ENCODE data around the gene ENOX1. TPM values are rescaled to one million over a fixed set of nuclear protein-coding genes. Genes with fewer than 3 reads are reported as not detected.
A peak's percentile ranks its signal among the peaks of the same experiment; 100 is the strongest.

Gene ENOX1
- total and polyA plus RNA-seq, 7 donors, result 0.34 to 7.1 (median 1.1) TPM

DNA sequence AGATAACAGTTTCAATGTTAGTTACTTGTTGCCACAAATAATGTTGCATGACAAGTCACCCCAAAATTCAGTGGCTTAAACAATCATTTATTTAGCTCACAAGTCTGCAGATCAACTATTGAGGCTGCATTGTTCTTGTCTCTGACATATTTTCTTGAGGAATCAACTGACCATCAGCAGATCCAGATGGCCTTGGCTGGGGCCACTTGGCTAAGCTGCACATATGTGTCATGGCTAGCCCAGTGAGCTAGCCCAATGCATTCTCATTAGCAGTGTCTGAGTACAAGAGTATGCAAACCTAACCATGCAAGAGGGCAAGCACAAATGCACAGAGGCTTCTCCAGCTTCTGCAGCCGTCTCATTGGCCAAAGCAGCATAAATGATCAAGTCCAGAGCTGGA, 583.0 kb downstream of the ENOX1 start:
- H3K27ac ChIP-seq, result no peak overlapping the region
- TF ChIP-seq, protein P1, sequence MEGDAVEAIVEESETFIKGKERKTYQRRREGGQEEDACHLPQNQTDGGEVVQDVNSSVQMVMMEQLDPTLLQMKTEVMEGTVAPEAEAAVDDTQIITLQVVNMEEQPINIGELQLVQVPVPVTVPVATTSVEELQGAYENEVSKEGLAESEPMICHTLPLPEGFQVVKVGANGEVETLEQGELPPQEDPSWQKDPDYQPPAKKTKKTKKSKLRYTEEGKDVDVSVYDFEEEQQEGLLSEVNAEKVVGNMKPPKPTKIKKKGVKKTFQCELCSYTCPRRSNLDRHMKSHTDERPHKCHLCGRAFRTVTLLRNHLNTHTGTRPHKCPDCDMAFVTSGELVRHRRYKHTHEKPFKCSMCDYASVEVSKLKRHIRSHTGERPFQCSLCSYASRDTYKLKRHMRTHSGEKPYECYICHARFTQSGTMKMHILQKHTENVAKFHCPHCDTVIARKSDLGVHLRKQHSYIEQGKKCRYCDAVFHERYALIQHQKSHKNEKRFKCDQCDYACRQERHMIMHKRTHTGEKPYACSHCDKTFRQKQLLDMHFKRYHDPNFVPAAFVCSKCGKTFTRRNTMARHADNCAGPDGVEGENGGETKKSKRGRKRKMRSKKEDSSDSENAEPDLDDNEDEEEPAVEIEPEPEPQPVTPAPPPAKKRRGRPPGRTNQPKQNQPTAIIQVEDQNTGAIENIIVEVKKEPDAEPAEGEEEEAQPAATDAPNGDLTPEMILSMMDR (IDR thresholded peaks at IDR 0.05), result no peak
- no peaks in the 10 kb centered on the region for H3K36me3 ChIP-seq (ENCODE audit: insufficient read depth in 1 of 2, low read depth in 1 of 2)
- no peak overlapping the region for H3K4me3 ChIP-seq
- H3K27me3 ChIP-seq (ENCODE audit: insufficient read depth in 3 of 3, low read length in 2 of 3), result no peaks in the 10 kb centered on the region
- ATAC-seq, result no peak
- DNase-seq, result no peak
- 95 to 100% (median 97%) methylated on average over 1 of the region's 1 CpG for WGBS, 3 donors
- H3K9me3 ChIP-seq, result peaks cover 4% of the 10 kb centered on the region
- intact Hi-C loops (cut with DNase I), result no loop called here
- peaks cover 12% of the 10 kb centered on the region for H3K4me1 ChIP-seq

DNA sequence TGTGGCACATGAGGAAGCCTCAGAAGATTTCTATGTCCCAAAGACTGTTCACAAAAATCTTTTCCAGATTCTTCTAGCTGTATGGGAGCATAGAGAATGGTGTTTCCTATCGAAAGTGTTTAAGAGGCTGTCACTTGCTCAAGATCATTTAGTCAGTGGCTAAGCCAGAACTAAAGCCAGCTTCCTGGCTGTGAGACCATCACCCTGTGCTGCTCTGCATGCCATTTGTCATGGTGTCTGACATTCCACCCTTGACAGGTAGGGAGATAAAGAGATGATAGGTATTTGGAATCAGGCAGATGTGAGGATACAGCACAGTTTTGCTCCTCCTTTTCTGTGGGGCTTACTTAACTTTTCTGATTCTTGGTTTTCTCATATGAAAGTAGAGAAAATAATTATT, 586.0 kb downstream of the ENOX1 start:
- no peaks in the 10 kb centered on the region for H3K27me3 ChIP-seq (ENCODE audit: insufficient read depth in 3 of 3, low read length in 2 of 3)
- H3K4me1 ChIP-seq, result peaks cover 12% of the 10 kb centered on the region
- ATAC-seq (peak in 3 of 4 donors; percentile 17 to 32 (median 22)), DNase-seq (no peak)
- H3K36me3 ChIP-seq (ENCODE audit: insufficient read depth in 1 of 2, low read depth in 1 of 2), result no peaks in the 10 kb centered on the region
- WGBS, 3 donors, result 45 to 59% (median 55%) methylated on average over 1 of the region's 1 CpG
- TF ChIP-seq, protein P1 (IDR thresholded peaks at IDR 0.05), result no peak
- H3K4me3 ChIP-seq, result no peak overlapping the region
- H3K27ac ChIP-seq, result no peak overlapping the region
- peaks cover 4% of the 10 kb centered on the region for H3K9me3 ChIP-seq
- intact Hi-C loops (cut with DNase I), result no loop called here

DNA sequence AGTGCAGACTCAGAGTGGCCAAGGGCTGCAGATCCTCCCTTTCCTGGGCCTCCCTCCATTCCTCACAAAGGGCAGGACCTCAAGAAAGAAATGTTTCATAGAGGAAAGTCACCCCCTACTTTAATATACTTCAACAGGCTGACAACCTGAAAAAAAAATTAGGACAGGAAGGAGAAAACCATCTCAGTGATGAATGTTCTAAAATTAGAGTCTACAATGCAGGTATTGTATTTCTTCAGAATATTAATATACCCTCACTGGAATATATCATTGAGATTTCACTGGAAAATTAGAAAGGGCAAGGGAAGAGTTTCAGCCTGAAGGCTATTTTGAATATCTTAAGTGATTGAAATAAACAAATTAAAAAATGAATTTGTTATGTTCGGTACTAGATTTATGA, 586.5 kb downstream of the ENOX1 start:
- peak in 3 of 4 donors; percentile 33 to 61 (median 53) for ATAC-seq
- Histone ChIP-seq H3K27ac (no peak overlapping the region), H3K27me3 (ENCODE audit: insufficient read depth in 3 of 3, low read length in 2 of 3) (no peaks in the 10 kb centered on the region), H3K36me3 (ENCODE audit: insufficient read depth in 1 of 2, low read depth in 1 of 2) (no peaks in the 10 kb centered on the region), H3K4me3 (no peak overlapping the region), H3K9me3 (peaks cover 4% of the 10 kb centered on the region), H3K4me1 (peaks cover 12% of the 10 kb centered on the region)
- WGBS, 3 donors, result 51 to 71% (median 53%) methylated on average over 1 of the region's 1 CpG
- TF ChIP-seq, protein P1 (IDR thresholded peaks at IDR 0.05), result no peak
- intact Hi-C loops (cut with DNase I), result no loop called here
- DNase-seq, result no peak

DNA sequence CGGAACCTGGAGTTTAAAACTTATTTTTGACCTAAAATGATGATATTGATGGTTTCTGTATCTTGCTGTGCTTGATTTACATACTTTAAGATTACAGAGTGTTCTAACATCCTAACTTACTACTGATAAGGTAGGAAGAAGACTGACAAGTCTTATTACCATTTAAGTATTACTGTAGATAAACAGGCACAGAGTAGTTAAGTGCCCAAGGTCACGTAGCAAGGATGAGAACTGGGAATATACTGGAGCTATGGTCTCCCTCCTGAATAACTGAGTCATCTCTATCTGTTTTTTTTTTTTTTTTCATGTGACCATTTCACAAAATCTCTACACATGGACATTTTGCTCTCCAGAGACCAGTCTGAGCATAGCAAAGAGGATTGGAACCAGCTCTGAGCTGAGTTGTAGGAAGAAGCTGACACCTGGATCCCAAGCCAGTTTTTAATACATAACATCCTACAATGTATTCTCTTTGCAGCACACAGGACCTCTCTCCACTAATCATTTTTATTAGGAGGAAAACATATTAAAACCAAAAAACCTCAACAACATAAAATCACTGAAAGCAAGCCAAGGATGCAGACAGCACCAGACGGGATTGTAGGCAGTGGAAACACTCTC, 589.9 kb downstream of the ENOX1 start:
- no peak for DNase-seq
- H3K4me1 ChIP-seq, result peaks cover 12% of the 10 kb centered on the region
- H3K4me3 ChIP-seq, result no peak overlapping the region
- TF ChIP-seq, protein P1 (IDR thresholded peaks at IDR 0.05), result no peak
- 88 to 89% (median 89%) methylated on average over 3 of the region's 3 CpGs for WGBS, 3 donors
- H3K27me3 ChIP-seq (ENCODE audit: insufficient read depth in 3 of 3, low read length in 2 of 3), result no peaks in the 10 kb centered on the region
- no peak for ATAC-seq
- no peaks in the 10 kb centered on the region for H3K36me3 ChIP-seq (ENCODE audit: insufficient read depth in 1 of 2, low read depth in 1 of 2)
- H3K27ac ChIP-seq, result no peak overlapping the region
- H3K9me3 ChIP-seq, result no peaks in the 10 kb centered on the region
- intact Hi-C loops (cut with DNase I), result loop anchor here in 1 of 2 donors (5.0 kb wide), 1 partner anchor 610 kb away; no protein-coding TSS in a partner anchor
